OCI-LY3 (cell line): ENCODE data around the gene SERINC5.
"Not testable (repeated sequence)": the region's sequence is repeated elsewhere in the genome, so short reads cannot be mapped to it uniquely, and the experiment has no call there.

Source experiments
- H2AFZ ChIP-seq: fragments of 200-600, 300-600 bp; shearing (Covaris generic); 2 replicates; pipeline ENCODE4 v1.6.0; 2014; ENCODE audit warnings: antibody characterized with exemption, low read depth, low read length
- H3K27ac ChIP-seq: fragments of 200-600, 300-600 bp; sonication (generic); 2 replicates; pipeline ENCODE4 v1.5.1; 2014; ENCODE audit warnings: mild to moderate bottlenecking, low read length, moderate library complexity, mixed read lengths
- H3K27me3 ChIP-seq: fragments of 200-600, 300-600 bp; sonication (generic); 2 replicates; pipeline ENCODE4 v1.6.1; 2014; ENCODE audit warnings: low read depth, low read length, mixed read lengths
- H3K36me3 ChIP-seq: fragments of 200-600, 300-600 bp; sonication (generic); replicated peaks from 2 replicates; pipeline ENCODE3; 2014; ENCODE audit warnings: low read depth, low read length, mixed read lengths
- H3K4me1 ChIP-seq: fragments of 300-600, 200-600 bp; sonication (generic); 2 replicates; pipeline ENCODE4 v1.6.1; 2014; ENCODE audit warnings: low read length, mixed read lengths
- H3K4me2 ChIP-seq: fragments of 200-600, 300-600 bp; sonication (generic); 2 replicates; pipeline ENCODE4 v1.6.1; 2014; ENCODE audit warnings: low read length, mixed read lengths
- H3K4me3 ChIP-seq: fragments of 300-600, 200-600 bp; sonication (generic); 2 replicates; pipeline ENCODE4 v1.5.1; 2014; ENCODE audit warnings: antibody characterized with exemption, mild to moderate bottlenecking, low read length, moderate library complexity
- H3K79me2 ChIP-seq: fragments of 300-600, 200-600 bp; shearing (Covaris generic); 2 replicates; pipeline ENCODE4 v1.6.1; 2014; ENCODE audit warnings: mild to moderate bottlenecking, low read length, mixed read lengths
- H3K9ac ChIP-seq: fragments of 300-600, 200-600 bp; shearing (Covaris generic); 2 replicates; pipeline ENCODE4 v1.6.0; 2014; ENCODE audit warnings: mild to moderate bottlenecking, low read length, moderate library complexity
- H3K9me3 ChIP-seq: fragments of 200-600, 300-600 bp; shearing (Covaris generic); 2 replicates; pipeline ENCODE4 v1.6.1; 2014; ENCODE audit warnings: low read length, mixed read lengths; ENCODE audit not compliant: insufficient read depth
- H4K20me1 ChIP-seq: fragments of 200-600, 300-600 bp; sonication (generic); 2 replicates; pipeline ENCODE4 v1.6.1; 2016; ENCODE audit warnings: low read length, mixed read lengths; ENCODE audit not compliant: insufficient read depth
- CTCF ChIP-seq: fragments of 200-600, 300-600 bp; sonication (generic); IDR thresholded peaks from 2 replicates; pipeline ENCODE4 v1.5.1; 2014; ENCODE audit warnings: antibody characterized with exemption, low read length, low read depth
- EZH2phosphoT487 ChIP-seq: fragments of 200-600 bp; shearing (Covaris generic); IDR thresholded peaks from 2 replicates; pipeline ENCODE4 v1.6.1; 2018; ENCODE audit warnings: antibody characterized with exemption, mixed run types, low read depth

The SERINC5 gene

GRCh38 chr5:80190960-80191359 lies 64.9 kb downstream of the SERINC5 start:
- Histone ChIP-seq H3K9me3 (peaks cover 5% of the 10 kb centered on the region; the same call in 1 of the 2 replicates), H3K27me3 (no peaks in the 10 kb centered on the region), H3K4me1 (no peaks in the 10 kb centered on the region), H3K9ac (no peak overlapping the region), H3K36me3 (no peaks in the 10 kb centered on the region), H3K4me3 (no peak overlapping the region), H4K20me1 (no peaks in the 10 kb centered on the region), H2AFZ (no peak overlapping the region), H3K79me2 (no peaks in the 10 kb centered on the region), H3K27ac (no peak overlapping the region), H3K4me2 (no peak overlapping the region)
- TF ChIP-seq EZH2phosphoT487 (no peak), CTCF (no peak)

- Histone ChIP-seq H2AFZ (no peak overlapping the region), H3K36me3 (no peaks in the 10 kb centered on the region), H3K27me3 (no peaks in the 10 kb centered on the region), H4K20me1 (no peaks in the 10 kb centered on the region), H3K79me2 (no peaks in the 10 kb centered on the region), H3K9me3 (peaks cover 5% of the 10 kb centered on the region; the same call in 1 of the 2 replicates), H3K27ac (no peak overlapping the region), H3K4me1 (no peaks in the 10 kb centered on the region), H3K9ac (no peak overlapping the region), H3K4me3 (no peak overlapping the region), H3K4me2 (0 out of 2 replicates have a peak overlapping the region, but pooled peaks have one; percentile 60)
- no peak for TF ChIP-seq CTCF
- TF ChIP-seq EZH2phosphoT487, result no peak
These were observed 66.1 kb downstream of the SERINC5 start for GRCh38 chr5:80189701-80190100.

- H3K9me3 ChIP-seq, result peaks cover 9% of the 10 kb centered on the region; the same call in 1 of the 2 replicates
- H3K4me3 ChIP-seq, result peak overlapping the region; percentile 61
- no peak for TF ChIP-seq EZH2phosphoT487
- TF ChIP-seq CTCF, result no peak
- no peaks in the 10 kb centered on the region for H4K20me1 ChIP-seq
- no peaks in the 10 kb centered on the region for H3K4me1 ChIP-seq
- H3K79me2 ChIP-seq, result no peaks in the 10 kb centered on the region
- H3K27ac ChIP-seq, result no peak overlapping the region
- no peaks in the 10 kb centered on the region for H3K36me3 ChIP-seq
- no peak overlapping the region; the same call in 1 of the 2 replicates for H2AFZ ChIP-seq
- no peak overlapping the region for H3K9ac ChIP-seq
- no peaks in the 10 kb centered on the region for H3K27me3 ChIP-seq
- peak overlapping the region; percentile 60 for H3K4me2 ChIP-seq
These were observed 66.6 kb downstream of the SERINC5 start for GRCh38 chr5:80189201-80189600.

- Histone ChIP-seq H3K36me3 (no peaks in the 10 kb centered on the region), H3K27ac (no peak overlapping the region), H2AFZ (no peak overlapping the region), H3K9ac (no peak overlapping the region), H3K79me2 (no peaks in the 10 kb centered on the region), H4K20me1 (no peaks in the 10 kb centered on the region), H3K4me3 (no peak overlapping the region), H3K9me3 (peaks cover 13% of the 10 kb centered on the region; the same call in 1 of the 2 replicates), H3K4me1 (no peaks in the 10 kb centered on the region), H3K4me2 (no peak overlapping the region), H3K27me3 (no peaks in the 10 kb centered on the region)
- no peak for TF ChIP-seq EZH2phosphoT487
- TF ChIP-seq CTCF, result no peak
These were observed 68.3 kb downstream of the SERINC5 start for GRCh38 chr5:80187421-80188090.

- H3K4me3 ChIP-seq, H4K20me1 ChIP-seq, H2AFZ ChIP-seq, H3K4me2 ChIP-seq, H3K27me3 ChIP-seq, H3K4me1 ChIP-seq, H3K27ac ChIP-seq, H3K79me2 ChIP-seq, H3K36me3 ChIP-seq, H3K9ac ChIP-seq: not testable (repeated sequence)
- peaks cover 13% of the 10 kb centered on the region; the same call in 1 of the 2 replicates for H3K9me3 ChIP-seq
These were observed 70.3 kb downstream of the SERINC5 start for GRCh38 chr5:80185535-80185934.
